ENCODE results near the gene TMEM238L. TPM values are rescaled to one million over a fixed set of nuclear protein-coding genes. Genes with fewer than 3 reads are reported as not detected.

The TMEM238L gene
- total RNA-seq, 4 donors from 2014 or later, result 0.23 to 7.0 (median 3.1) TPM

- H3K4me3 ChIP-seq (ENCODE audit: low read depth, poor library complexity, severe bottlenecking), result no peak overlapping the region
- no peak for TF ChIP-seq POLR2A (IDR thresholded peaks at IDR 0.05)
- 81 to 84% methylated on average over 5 of the region's 5 CpGs for WGBS, 2 donors
- no peak for DNase-seq (ENCODE audit: low spot score in 2 of 2)
- intact Hi-C loops (cut with DNase I; ENCODE audit: low total_unique reads), result no loop called here
These were observed 24.1 kb upstream of the TMEM238L start for GRCh38 chr17:10827898-10828552.

DNA sequence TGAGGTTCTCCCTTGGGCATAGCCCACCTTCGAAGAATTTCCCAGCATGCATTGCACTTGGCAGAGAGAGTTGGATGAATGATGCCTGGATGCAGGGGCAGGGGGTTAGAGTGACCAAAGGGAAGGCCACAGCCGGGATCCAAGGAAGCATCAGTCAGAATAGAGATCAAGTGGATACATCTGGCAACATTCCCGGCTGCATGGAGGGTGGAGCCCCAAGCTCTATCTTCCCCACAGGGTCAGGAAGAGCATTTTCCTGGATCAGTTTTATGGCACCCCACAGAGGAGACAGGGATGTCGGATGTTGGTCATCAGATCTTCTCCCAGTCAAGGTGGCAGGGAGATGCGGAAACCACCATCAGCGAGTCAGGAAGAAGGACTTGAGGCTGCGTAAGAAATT, 21.0 kb upstream of the TMEM238L start:
- WGBS, 2 donors, result 83 to 84% methylated on average over 7 of the region's 7 CpGs
- no peak for TF ChIP-seq POLR2A (IDR thresholded peaks at IDR 0.05)
- TF ChIP-seq, protein P1, sequence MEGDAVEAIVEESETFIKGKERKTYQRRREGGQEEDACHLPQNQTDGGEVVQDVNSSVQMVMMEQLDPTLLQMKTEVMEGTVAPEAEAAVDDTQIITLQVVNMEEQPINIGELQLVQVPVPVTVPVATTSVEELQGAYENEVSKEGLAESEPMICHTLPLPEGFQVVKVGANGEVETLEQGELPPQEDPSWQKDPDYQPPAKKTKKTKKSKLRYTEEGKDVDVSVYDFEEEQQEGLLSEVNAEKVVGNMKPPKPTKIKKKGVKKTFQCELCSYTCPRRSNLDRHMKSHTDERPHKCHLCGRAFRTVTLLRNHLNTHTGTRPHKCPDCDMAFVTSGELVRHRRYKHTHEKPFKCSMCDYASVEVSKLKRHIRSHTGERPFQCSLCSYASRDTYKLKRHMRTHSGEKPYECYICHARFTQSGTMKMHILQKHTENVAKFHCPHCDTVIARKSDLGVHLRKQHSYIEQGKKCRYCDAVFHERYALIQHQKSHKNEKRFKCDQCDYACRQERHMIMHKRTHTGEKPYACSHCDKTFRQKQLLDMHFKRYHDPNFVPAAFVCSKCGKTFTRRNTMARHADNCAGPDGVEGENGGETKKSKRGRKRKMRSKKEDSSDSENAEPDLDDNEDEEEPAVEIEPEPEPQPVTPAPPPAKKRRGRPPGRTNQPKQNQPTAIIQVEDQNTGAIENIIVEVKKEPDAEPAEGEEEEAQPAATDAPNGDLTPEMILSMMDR (IDR thresholded peaks at IDR 0.05), result no peak
- no peak overlapping the region for H3K4me3 ChIP-seq (ENCODE audit: low read depth, poor library complexity, severe bottlenecking)
- intact Hi-C loops (cut with DNase I; ENCODE audit: low total_unique reads), result no loop called here
- no peak for DNase-seq (ENCODE audit: low spot score in 2 of 2)

GRCh38 chr17:10821770-10822169, 17.9 kb upstream of the TMEM238L start:
- no peak for DNase-seq (ENCODE audit: low spot score in 2 of 2)
- intact Hi-C loops (cut with DNase I; ENCODE audit: low total_unique reads), result no loop called here
- no peak overlapping the region for H3K4me3 ChIP-seq (ENCODE audit: low read depth, poor library complexity, severe bottlenecking)
- TF ChIP-seq POLR2A (IDR thresholded peaks at IDR 0.05), result no peak
- TF ChIP-seq, protein P1 (IDR thresholded peaks at IDR 0.05), result no peak

DNA sequence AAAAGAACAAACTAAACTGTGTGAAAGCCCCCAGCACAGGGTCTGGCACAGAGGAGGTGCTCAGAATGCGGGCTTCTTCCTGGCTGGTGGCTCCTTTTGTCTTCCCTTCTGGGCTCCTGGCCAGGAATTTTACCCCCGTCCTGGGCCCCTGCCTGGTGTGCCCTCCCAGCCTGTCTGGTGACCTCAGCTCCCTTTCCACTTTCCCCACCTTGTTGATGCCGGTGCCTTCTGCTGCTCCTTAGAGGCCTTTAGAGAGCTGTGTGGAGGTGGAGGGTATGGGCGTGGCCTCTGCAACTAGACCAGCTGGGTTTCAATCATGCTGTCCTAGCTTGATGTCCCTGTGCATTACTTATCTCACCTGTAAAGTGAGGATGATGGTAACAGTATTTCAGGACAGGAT, 17.2 kb upstream of the TMEM238L start:
- intact Hi-C loops (cut with DNase I; ENCODE audit: low total_unique reads), result no loop called here
- DNase-seq (ENCODE audit: low spot score in 2 of 2), result no peak
- 56 to 58% methylated on average over 4 of the region's 4 CpGs for WGBS, 2 donors
- no peak overlapping the region for H3K4me3 ChIP-seq (ENCODE audit: low read depth, poor library complexity, severe bottlenecking)
- TF ChIP-seq, protein P1 (IDR thresholded peaks at IDR 0.05), result no peak

- intact Hi-C loops (cut with DNase I; ENCODE audit: low total_unique reads), result no loop called here
- 51 to 54% methylated on average over 5 of the region's 5 CpGs for WGBS, 2 donors
- TF ChIP-seq, protein P1 (IDR thresholded peaks at IDR 0.05), result no peak
- no peak for TF ChIP-seq POLR2A (IDR thresholded peaks at IDR 0.05)
- no peak overlapping the region for H3K4me3 ChIP-seq (ENCODE audit: low read depth, poor library complexity, severe bottlenecking)
- DNase-seq (ENCODE audit: low spot score in 2 of 2), result no peak
These were observed 11.4 kb upstream of the TMEM238L start for GRCh38 chr17:10815319-10815718.

- 53 to 56% methylated on average over 1 of the region's 1 CpG for WGBS, 2 donors
- H3K4me3 ChIP-seq (ENCODE audit: low read depth, poor library complexity, severe bottlenecking), result no peak overlapping the region
- TF ChIP-seq, protein P1 (IDR thresholded peaks at IDR 0.05), result no peak
- TF ChIP-seq POLR2A (IDR thresholded peaks at IDR 0.05), result no peak
- intact Hi-C loops (cut with DNase I; ENCODE audit: low total_unique reads), result no loop called here
- DNase-seq (ENCODE audit: low spot score in 2 of 2), result no peak
These were observed 10.2 kb upstream of the TMEM238L start for GRCh38 chr17:10814075-10814474.

All from lower leg skin (tissue), 4 donors.